Panc1 (cell line): Measurements from ENCODE around the gene PNKD.

ENCODE experiments used
- POLR2AphosphoS5 ChIP-seq: IDR thresholded peaks from 2 replicates; pipeline ENCODE4 v1.6.1; 2012; ENCODE audit warnings: mild to moderate bottlenecking, low read depth, low read length, moderate library complexity
- REST ChIP-seq, 2 experiments: IDR thresholded peaks; 2 replicates each; pipeline ENCODE4 v1.6.1; 2011 to 2012; ENCODE audit warnings: low read depth in 2 of 2, control low read depth in 1 of 2, low read length in 1 of 2, mild to moderate bottlenecking in 1 of 2, moderate library complexity in 1 of 2; ENCODE audit not compliant: insufficient read depth in 1 of 2
- TCF7L2 ChIP-seq: IDR thresholded peaks from 2 replicates; pipeline ENCODE4 v1.6.1; 2011; ENCODE audit warnings: mild to moderate bottlenecking, low read depth, low read length, inconsistent platforms
- TF ChIP-seq, protein P1 (sequence below): fragments of 450-650 bp; IDR thresholded peaks from 2 replicates; pipeline ENCODE4 v1.5.1; 2017; ENCODE audit warnings: mild to moderate bottlenecking

DNA sequence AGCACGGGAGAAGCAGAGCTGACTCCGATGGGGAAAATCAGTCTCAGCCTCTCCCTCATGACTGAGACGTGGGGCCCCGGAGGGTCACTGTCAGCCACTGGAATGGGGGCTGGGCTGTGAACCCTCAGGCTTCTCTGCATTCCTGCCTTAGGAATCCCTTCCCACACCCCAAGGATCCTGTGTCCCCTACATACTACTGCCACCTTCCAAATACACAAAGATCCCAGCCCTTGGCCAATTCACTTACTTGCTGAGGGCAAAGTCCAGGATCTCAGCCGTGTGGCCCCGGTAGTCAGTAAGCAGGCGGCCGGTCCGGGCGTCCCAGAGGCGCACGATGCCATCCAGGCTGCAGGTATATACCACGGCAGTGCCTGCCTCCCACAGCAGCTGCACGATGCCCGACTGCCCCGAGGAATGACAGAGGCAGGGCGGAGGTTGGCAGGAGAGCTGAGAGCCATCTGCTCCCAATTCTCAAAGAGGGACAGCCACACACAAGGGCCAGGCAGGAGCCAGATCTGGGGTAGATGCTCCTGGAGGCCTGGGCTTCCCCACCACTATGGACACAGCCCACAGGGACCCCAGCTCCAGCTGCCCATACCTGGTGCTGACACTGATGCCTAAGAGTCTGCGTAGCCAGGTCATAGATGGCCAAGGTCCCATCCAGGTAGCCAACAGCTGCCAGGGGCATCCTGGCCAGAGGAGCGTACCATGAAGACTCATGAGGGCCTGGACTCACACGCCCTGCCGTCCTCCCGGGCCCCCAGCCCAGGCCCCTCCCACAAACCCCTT lies 5.4 kb upstream of the PNKD start:
- TF ChIP-seq POLR2AphosphoS5 (no peak), REST (IDR thresholded peaks at IDR 0.05; ENCODE audit: insufficient read depth in 1 of 2, low read depth in 2 of 2, low read length in 1 of 2) (no peak), TCF7L2 (no peak)
- TF ChIP-seq, protein P1, sequence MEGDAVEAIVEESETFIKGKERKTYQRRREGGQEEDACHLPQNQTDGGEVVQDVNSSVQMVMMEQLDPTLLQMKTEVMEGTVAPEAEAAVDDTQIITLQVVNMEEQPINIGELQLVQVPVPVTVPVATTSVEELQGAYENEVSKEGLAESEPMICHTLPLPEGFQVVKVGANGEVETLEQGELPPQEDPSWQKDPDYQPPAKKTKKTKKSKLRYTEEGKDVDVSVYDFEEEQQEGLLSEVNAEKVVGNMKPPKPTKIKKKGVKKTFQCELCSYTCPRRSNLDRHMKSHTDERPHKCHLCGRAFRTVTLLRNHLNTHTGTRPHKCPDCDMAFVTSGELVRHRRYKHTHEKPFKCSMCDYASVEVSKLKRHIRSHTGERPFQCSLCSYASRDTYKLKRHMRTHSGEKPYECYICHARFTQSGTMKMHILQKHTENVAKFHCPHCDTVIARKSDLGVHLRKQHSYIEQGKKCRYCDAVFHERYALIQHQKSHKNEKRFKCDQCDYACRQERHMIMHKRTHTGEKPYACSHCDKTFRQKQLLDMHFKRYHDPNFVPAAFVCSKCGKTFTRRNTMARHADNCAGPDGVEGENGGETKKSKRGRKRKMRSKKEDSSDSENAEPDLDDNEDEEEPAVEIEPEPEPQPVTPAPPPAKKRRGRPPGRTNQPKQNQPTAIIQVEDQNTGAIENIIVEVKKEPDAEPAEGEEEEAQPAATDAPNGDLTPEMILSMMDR = no peak
